Cardiac fibroblast (primary cell): Measurements from ENCODE around the gene FANCC.

Source experiments
- DNase-seq, 2 donors: peaks; one replicate each; pipeline versions ENCODE4 v3.0.0 to v3.0.0-alpha.2; 2010; ENCODE audit warnings: low read depth in 2 of 2
- H3K4me3 ChIP-seq, 2 donors: replicated peaks in 1 of 2; 1 replicate in 1 of 2; 2 replicates in 1 of 2; pipeline ENCODE4 v1.5.1; 2011; ENCODE audit warnings: low read depth in 2 of 2, low read length in 2 of 2, mild to moderate bottlenecking in 2 of 2, moderate library complexity in 1 of 2
- TF ChIP-seq, protein P1 (sequence below): IDR thresholded peaks from one replicate; pipeline ENCODE4 v1.5.1; 2011; ENCODE audit warnings: low read depth, mild to moderate bottlenecking, low read length, inconsistent platforms

FANCC gene

DNA sequence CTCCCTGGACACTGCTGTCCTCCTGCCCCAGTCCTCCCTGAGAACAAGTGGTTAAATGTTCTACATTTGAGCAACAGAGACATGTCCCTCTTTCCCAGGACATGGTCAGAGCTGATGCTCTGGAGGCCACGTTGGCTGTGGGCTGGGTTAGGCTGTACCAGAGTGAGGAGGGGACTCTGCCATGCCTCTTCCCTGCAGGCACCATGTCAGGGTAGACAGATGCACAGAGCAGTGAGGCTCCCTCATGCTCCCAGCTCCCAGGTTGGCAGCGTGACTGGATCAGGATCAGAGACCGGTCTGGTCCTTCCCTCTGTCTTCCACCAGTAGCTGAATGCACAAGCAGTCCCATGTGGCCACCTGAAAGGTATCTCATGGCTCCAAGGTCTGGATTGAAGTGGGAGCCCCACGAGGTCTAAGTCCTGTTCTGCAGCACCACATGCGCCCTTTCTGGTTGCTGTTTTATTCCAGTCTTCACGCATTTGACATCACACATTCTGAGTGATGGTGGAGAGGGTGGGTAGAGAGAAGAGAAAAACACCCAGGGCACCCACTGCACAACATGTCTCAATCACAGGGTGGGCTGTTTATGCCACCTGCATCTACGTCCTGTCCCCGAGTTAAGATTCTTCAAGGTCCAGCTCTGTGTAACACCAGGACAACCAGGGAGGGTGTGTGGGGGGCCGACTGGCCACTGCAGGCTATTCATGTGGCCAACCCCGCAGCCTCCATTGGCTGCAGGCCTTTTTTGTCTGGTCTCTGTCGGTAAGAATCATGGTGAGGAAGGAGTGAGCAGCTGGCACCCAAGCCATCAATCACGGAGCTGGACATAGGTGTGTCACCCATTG lies 204.9 kb downstream of the FANCC start:
- TF ChIP-seq, protein P1, sequence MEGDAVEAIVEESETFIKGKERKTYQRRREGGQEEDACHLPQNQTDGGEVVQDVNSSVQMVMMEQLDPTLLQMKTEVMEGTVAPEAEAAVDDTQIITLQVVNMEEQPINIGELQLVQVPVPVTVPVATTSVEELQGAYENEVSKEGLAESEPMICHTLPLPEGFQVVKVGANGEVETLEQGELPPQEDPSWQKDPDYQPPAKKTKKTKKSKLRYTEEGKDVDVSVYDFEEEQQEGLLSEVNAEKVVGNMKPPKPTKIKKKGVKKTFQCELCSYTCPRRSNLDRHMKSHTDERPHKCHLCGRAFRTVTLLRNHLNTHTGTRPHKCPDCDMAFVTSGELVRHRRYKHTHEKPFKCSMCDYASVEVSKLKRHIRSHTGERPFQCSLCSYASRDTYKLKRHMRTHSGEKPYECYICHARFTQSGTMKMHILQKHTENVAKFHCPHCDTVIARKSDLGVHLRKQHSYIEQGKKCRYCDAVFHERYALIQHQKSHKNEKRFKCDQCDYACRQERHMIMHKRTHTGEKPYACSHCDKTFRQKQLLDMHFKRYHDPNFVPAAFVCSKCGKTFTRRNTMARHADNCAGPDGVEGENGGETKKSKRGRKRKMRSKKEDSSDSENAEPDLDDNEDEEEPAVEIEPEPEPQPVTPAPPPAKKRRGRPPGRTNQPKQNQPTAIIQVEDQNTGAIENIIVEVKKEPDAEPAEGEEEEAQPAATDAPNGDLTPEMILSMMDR = no peak
- H3K4me3 ChIP-seq = no peak overlapping the region
- no peak for DNase-seq

DNA sequence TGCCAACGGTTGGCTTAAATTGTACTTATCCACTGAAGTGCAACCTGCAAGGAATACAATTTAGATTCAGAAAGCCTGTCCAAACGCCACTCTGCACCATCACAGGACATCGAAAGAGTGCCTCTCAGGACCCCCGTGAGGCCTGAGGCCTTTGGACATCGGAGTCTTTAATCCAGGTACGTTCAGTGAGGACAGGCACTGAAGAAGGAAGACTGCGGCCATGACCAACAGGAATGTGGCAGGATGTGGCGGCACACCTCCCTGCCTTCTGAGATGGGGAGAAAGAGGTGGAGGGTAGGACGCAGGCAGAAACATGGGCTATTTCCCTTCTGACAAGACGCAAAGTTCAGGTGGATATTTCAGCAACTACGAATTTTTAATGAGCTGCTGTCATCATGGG lies 205.8 kb downstream of the FANCC start:
- H3K4me3 ChIP-seq = no peak overlapping the region
- TF ChIP-seq, protein P1 = no peak
- no peak for DNase-seq

DNA sequence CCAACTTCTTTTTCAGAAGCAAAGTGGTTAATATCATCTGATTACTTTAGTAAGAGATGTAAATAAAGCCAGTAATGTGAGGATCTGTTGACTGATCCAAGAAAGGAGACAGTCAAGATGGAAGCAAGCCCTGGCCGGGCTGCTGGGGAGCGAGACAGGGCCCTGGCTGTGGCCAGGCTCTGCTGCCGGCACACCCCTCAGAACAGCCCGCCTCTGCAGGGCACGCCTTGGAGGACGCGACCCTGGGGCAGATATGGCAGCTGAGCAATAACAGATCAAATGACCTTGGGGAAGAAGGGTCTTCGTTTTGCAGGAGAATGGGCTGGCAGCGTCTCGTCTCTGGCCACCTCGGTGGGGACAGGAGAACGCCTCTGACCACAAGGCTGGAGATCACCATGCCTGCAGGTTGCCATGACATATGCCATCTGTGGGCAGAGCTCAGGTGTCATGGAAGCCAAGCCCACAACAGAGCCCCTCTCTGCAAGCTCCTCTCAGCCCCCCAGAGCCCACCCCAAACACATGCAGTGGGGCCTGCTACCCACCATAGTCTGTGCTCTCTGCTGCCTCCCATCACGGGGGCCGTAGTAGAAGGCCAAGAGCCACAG lies 206.5 kb downstream of the FANCC start:
- H3K4me3 ChIP-seq = no peak overlapping the region
- TF ChIP-seq, protein P1 = no peak
- DNase-seq = no peak

GRCh38 chr9:95109456-95109855 lies 208.1 kb downstream of the FANCC start:
- TF ChIP-seq, protein P1 = no peak
- no peak for DNase-seq
- H3K4me3 ChIP-seq = no peak overlapping the region

DNA sequence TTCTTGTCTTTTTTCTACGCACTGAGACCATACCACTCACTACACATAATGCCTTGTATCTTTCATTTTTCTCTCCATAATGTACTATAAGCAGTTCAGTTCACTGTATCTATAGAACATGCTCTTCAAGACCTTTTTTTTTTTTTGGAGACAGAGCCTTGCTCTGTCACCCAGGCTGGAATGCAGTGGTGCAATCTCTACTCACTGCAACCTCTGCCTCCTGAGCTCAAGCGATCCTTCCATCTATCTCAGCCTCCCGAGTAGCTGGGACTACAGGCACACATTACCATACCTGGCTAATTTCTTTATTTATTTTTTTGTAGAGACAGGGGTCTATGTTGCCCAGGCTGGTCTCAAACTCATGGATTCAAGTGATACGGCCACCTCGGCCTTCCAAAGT lies 208.7 kb downstream of the FANCC start:
- no peak for DNase-seq
- no peak overlapping the region for H3K4me3 ChIP-seq
- TF ChIP-seq, protein P1 = no peak

GRCh38 chr9:95107976-95108375 lies 209.5 kb downstream of the FANCC start:
- DNase-seq = no peak
- no peak overlapping the region for H3K4me3 ChIP-seq
- TF ChIP-seq, protein P1 = no peak
